GM12892 (cell line): Measurements from ENCODE around the gene ATXN1.

Experiments
- POLR2A ChIP-seq: IDR thresholded peaks from 2 replicates; pipeline ENCODE4 v1.6.1; 2011; ENCODE audit warnings: low read depth, low read length, control low read depth
- POLR2AphosphoS5 ChIP-seq: IDR thresholded peaks from 2 replicates; pipeline ENCODE4 v1.6.1; 2011; ENCODE audit warnings: low read depth, low read length, control low read depth
- TAF1 ChIP-seq: IDR thresholded peaks from 2 replicates; pipeline ENCODE4 v1.6.1; 2011; ENCODE audit warnings: low read depth, mild to moderate bottlenecking, control low read depth, low read length, borderline replicate concordance

GRCh38 chr6:16305246-16305725, 456.0 kb downstream of the ATXN1 start:
- TF ChIP-seq POLR2AphosphoS5 = no peak
- TF ChIP-seq POLR2A = no peak
- TF ChIP-seq TAF1 = no peak
